CD4-positive, alpha-beta T cell treated with Interleukin-15 for 4 hours (primary cell): Measurements from ENCODE around the gene NFKBIZ.
A peak's percentile ranks its signal among the peaks of the same experiment; 100 is the strongest.
"Not testable (repeated sequence)": the region's sequence is repeated elsewhere in the genome, so short reads cannot be mapped to it uniquely, and the experiment has no call there.

Experiments used
- DNase-seq: peaks from one replicate; pipeline ENCODE4 v3.0.0-alpha.2; 2020; ENCODE audit warnings: low spot score

The NFKBIZ gene

GRCh38 chr3:101873619-101874018, 24.3 kb downstream of the NFKBIZ start:
- DNase-seq = no peak

GRCh38 chr3:101876142-101876541, 26.8 kb downstream of the NFKBIZ start:
- DNase-seq = no peak

- DNase-seq = no peak
Observed at GRCh38 chr3:101878589-101878988, 29.3 kb downstream of the NFKBIZ start.

GRCh38 chr3:101879102-101879501, 29.8 kb downstream of the NFKBIZ start:
- DNase-seq = no peak

- no peak for DNase-seq
Observed at GRCh38 chr3:101879623-101880284, 30.4 kb downstream of the NFKBIZ start.

- no peak for DNase-seq
Observed at GRCh38 chr3:101884776-101885175, 35.5 kb downstream of the NFKBIZ start.

- DNase-seq = not testable (repeated sequence)
Observed at GRCh38 chr3:101885584-101885983, 36.3 kb downstream of the NFKBIZ start.

- no peak for DNase-seq
Observed at GRCh38 chr3:101886626-101887025, 37.3 kb downstream of the NFKBIZ start.

GRCh38 chr3:101888653-101889052, 39.3 kb downstream of the NFKBIZ start:
- no peak for DNase-seq

- no peak for DNase-seq
Observed at GRCh38 chr3:101890716-101891115, 41.4 kb downstream of the NFKBIZ start.

- no peak for DNase-seq
Observed at GRCh38 chr3:101892648-101893047, 43.3 kb downstream of the NFKBIZ start.

- DNase-seq = no peak
Observed at GRCh38 chr3:101896083-101896757, 46.9 kb downstream of the NFKBIZ start.

- DNase-seq = no peak
Observed at GRCh38 chr3:101897013-101897412, 47.7 kb downstream of the NFKBIZ start.

GRCh38 chr3:101898039-101898438, 48.7 kb downstream of the NFKBIZ start:
- DNase-seq = no peak

- no peak for DNase-seq
Observed at GRCh38 chr3:101898752-101899169, 49.4 kb downstream of the NFKBIZ start.

- DNase-seq = no peak
Observed at GRCh38 chr3:101900316-101900715, 51.0 kb downstream of the NFKBIZ start.

GRCh38 chr3:101900736-101901135, 51.4 kb downstream of the NFKBIZ start:
- no peak for DNase-seq

- peak; percentile 12 for DNase-seq
Observed at GRCh38 chr3:101902041-101902440, 52.7 kb downstream of the NFKBIZ start.

GRCh38 chr3:101903451-101903871, 54.1 kb downstream of the NFKBIZ start:
- no peak for DNase-seq

GRCh38 chr3:101905573-101905972, 56.3 kb downstream of the NFKBIZ start:
- not testable (repeated sequence) for DNase-seq
